Measurements from ENCODE around the gene DOCK1.

DNA sequence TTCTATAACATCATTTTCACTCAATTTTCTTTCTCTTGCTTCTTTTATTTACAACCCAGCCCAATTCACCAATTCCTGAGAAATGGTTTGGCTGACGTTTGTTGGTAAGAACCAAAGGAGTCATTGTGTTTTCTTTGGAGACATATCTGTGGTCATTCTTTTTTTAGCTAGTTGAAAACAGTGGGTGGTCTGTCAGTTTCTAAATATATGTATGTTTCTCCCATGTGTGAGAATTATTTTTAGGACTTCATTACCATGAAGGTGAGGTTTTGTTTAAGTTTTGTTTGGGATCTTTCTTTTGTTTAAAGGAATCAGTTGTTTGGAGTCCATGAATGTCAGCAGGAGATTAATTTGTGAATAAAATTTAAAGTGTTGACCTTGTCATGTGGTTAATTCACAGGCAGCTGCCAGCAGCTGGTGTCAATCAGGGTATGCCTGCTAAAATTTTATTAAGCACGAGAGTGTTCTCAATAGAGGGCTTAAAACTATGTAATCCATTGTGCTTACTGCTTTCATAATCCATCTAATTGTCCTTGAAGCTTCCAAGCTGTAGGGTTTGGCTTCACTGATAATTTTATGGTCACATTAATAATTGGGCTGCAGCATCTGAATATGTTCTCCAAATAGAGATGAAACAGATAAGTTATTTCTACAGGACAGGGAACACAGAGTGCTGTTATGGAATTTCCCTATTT is 252.4 kb downstream of the DOCK1 start:
- TF ChIP-seq CTCF (conservative IDR thresholded peaks at IDR 0.05) (no peak), ZFX (IDR thresholded peaks at IDR 0.05) (no peak)

Measured in C4-2B (cell line).